Activated CD4-positive, alpha-beta T cell treated with anti-CD3 and anti-CD28 coated beads, Interleukin-2, amount 10 ng/mL, durations not matched to agents 7 days and 5 days (primary cell): ENCODE data around the gene ZSCAN9. TPM values are rescaled to one million over a fixed set of nuclear protein-coding genes. Genes with fewer than 3 reads are reported as not detected.

Experiments used
- CTCF ChIA-PET: fragments of 350-600 bp; sonication (Branson Sonifier 250); formaldehyde crosslinking; loops from one replicate; lab custom pipeline; 2021; ENCODE audit warnings: antibody characterized with exemption; lab: Charles Lee
- POLR2A ChIA-PET: fragments of 350-600 bp; sonication (Branson Sonifier 250); formaldehyde crosslinking; loops from one replicate; lab custom pipeline; 2021; ENCODE audit warnings: antibody characterized with exemption; lab: Charles Lee
- DNase-seq: peaks from one replicate; pipeline ENCODE4 v3.0.0-alpha.2; 2020
- H3K27ac Mint-ChIP-seq: one replicate; pipeline ENCODE4 v1.8.0; 2021; ENCODE audit warnings: mild to moderate bottlenecking, moderate library complexity, mixed read lengths
- H3K27me3 Mint-ChIP-seq: one replicate; pipeline ENCODE4 v1.8.0; 2021; ENCODE audit warnings: mixed read lengths
- H3K36me3 Mint-ChIP-seq: one replicate; pipeline ENCODE4 v1.8.0; 2021; ENCODE audit warnings: low read depth, mixed read lengths
- H3K4me1 Mint-ChIP-seq: one replicate; pipeline ENCODE4 v1.8.0; 2021; ENCODE audit warnings: mixed read lengths
- H3K4me3 Mint-ChIP-seq: one replicate; pipeline ENCODE4 v1.8.0; 2021; ENCODE audit warnings: mild to moderate bottlenecking, moderate library complexity, mixed read lengths
- H3K9me3 Mint-ChIP-seq: one replicate; pipeline ENCODE4 v1.8.0; 2021; ENCODE audit warnings: mixed read lengths
- total RNA-seq, 2 experiments: library from RNA; stranded (reverse); gene quantifications; one replicate each; pipeline ENCODE4 v1.2.3, GENCODE V29; 2021

ZSCAN9 gene
- total RNA-seq, 2 experiments from 2014 or later: 1.5 to 1.6 TPM

DNA sequence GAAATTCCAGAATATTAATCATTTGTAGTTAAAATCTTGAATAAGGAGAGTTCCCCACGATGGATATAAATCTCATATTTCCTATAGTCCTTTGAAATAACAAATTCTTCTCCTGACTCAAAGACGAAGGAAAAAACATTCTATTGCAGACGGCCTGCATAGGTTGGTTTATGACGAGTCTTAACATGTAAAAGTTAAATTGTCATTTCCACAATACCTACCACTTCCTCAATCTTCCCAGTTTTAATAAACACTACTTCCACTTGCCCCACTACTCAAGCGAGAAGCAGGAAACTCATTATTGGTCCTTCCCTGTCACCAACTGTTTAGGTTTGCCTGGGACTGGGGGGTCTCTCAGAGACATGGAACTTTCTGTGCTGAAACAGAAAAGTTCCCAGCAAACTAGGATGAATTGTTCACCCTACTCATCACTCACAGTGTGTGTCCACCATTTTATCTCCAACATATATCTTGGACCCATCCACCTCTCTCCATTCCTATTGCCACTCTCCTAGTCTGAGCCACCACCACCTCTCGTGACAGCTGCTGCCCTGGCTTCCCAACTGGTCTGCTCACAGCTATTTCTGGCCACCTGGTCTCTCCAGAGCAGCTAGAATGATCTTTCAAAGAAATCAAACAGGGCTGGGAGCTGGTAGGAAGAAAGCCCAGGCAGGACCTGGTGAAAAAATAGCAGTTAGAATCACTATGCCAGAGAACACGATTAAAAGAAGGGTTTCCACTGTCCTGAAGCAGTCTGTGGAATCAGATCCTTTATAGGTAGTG lies 15.1 kb upstream of the ZSCAN9 start:
- H3K4me1 Mint-ChIP-seq: peaks cover 32% of the 10 kb centered on the region
- CTCF ChIA-PET: no interaction called here
- peaks cover 10% of the 10 kb centered on the region for H3K36me3 Mint-ChIP-seq
- peaks cover 87% of the 10 kb centered on the region for H3K27me3 Mint-ChIP-seq
- DNase-seq: no peak
- POLR2A ChIA-PET: no interaction called here
- H3K27ac Mint-ChIP-seq: no peak overlapping the region
- H3K9me3 Mint-ChIP-seq: peaks cover 12% of the 10 kb centered on the region
- H3K4me3 Mint-ChIP-seq: no peak overlapping the region

DNA sequence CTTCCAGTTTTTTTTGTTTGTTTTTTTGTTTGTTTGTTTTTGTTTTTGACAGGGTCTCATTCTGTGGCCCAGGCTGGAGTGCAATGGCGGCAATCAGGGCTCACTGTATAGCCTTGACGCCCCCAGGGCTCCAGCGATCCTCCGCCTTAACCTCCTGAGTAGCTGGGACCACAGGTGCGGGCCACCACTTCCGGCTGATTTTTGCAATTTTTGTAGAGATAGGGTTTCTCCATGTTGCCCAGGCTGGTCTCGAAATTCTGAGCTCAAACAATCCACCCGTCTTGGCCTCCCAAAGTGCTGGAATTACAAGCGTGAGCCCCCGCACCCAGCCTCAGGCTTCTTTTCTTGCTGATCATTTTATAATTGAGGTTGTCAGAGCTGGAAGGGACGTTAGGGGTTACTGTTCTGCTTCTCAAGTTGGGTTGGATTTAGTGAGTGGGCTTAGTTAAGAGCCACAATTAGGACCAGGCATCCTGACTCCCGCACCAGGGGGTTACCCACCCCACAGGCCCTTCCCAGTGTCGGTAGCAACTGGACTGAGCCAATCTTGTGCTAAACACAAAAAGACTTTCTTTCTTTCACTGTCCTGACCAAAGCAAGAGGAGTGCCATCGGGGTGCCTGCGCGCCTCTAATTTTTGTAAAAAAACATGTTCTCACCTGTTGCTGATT lies 13.1 kb upstream of the ZSCAN9 start:
- peak overlapping the region; percentile 37 for H3K4me3 Mint-ChIP-seq
- peak overlapping the region; percentile 63 for H3K27ac Mint-ChIP-seq
- H3K27me3 Mint-ChIP-seq: peaks cover 84% of the 10 kb centered on the region
- peaks cover 6% of the 10 kb centered on the region for H3K36me3 Mint-ChIP-seq
- peaks cover 32% of the 10 kb centered on the region for H3K4me1 Mint-ChIP-seq
- POLR2A ChIA-PET: no interaction called here
- DNase-seq: peak; percentile 19
- peaks cover 3% of the 10 kb centered on the region for H3K9me3 Mint-ChIP-seq
- CTCF ChIA-PET: interaction anchor here (0.6 to 0.9 kb wide), 2 partner anchors 43 to 931 kb away, joined by 3 to 5 read pairs; no protein-coding TSS in a partner anchor

DNA sequence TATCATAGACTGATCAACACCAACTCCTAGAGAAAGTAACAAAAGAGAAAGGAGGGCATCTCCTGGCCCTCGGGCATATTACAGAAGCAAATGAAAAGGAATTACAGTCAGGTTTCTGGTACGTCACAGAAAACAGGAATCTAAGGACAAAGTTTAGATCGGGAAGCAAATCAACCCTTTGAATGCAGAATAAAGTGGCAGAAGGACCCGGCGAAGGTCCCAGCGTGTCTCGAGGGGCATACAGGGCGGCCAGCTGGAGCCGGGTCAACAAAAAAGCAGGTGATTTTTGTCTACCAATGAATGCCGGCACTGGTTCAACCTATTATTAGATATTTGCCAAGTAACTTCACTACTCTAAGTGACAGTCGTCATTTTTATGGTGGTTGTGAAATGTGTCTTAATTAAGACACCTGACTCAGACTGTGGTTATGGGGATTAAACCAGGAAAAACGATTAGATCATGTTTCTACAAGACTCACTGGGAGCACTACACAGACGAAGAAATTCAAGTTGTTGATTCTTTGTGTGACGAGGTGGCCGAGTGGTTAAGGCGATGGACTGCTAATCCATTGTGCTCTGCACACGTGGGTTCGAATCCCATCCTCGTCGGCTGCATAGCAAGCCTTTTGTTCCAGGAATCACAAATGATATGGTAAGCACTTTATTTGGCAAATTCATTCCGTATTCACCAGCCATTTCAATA lies 12.4 kb upstream of the ZSCAN9 start:
- Mint-ChIP-seq H3K27ac (no peak overlapping the region), H3K4me1 (peaks cover 25% of the 10 kb centered on the region), H3K36me3 (peaks cover 2% of the 10 kb centered on the region), H3K27me3 (peaks cover 84% of the 10 kb centered on the region), H3K4me3 (peak overlapping the region; percentile 37), H3K9me3 (peaks cover 3% of the 10 kb centered on the region)
- no peak for DNase-seq
- POLR2A ChIA-PET: no interaction called here
- CTCF ChIA-PET: no interaction called here

DNA sequence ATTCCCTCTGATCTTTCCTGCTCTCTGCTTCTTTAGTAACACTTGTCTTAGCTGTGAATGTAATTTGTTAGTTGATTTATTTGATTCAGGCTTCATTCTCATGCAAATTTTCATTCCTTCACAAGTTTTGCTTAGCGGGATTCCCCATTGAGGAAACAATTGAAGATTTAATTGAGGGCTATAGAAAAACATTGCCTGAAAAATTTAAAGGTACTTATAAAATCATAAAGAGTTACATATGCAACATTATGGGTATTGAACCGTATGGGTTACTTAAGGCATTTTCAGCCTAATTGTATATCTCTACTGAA lies 11.9 kb upstream of the ZSCAN9 start:
- Mint-ChIP-seq H3K4me3 (peak overlapping the region; percentile 37), H3K9me3 (peaks cover 3% of the 10 kb centered on the region), H3K4me1 (peaks cover 20% of the 10 kb centered on the region), H3K27me3 (peaks cover 83% of the 10 kb centered on the region), H3K36me3 (peaks cover 2% of the 10 kb centered on the region), H3K27ac (no peak overlapping the region)
- ChIA-PET CTCF (no interaction called here), POLR2A (no interaction called here)
- DNase-seq: no peak

DNA sequence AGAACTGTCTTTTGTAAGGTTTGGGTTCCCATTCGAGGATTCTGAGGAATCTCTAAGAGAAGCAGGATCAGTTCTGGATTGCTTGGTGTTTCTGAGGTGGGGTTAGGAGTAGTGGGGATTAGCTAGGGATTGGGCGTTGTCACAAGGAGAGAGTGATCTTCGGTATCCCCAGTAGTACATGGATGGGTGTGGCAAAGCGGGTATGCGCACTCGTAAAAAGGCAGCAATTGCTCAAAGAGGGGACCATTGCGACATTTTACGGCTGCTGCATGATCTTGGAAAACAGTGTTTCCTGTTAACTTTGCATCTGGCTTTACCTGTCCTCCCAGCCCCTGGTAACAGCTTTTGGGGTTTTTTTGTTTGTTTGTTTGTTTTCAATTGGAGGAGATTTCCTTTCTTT lies 9.7 kb upstream of the ZSCAN9 start:
- DNase-seq: no peak
- Mint-ChIP-seq H3K27me3 (peaks cover 82% of the 10 kb centered on the region), H3K4me1 (peaks cover 23% of the 10 kb centered on the region), H3K36me3 (no peaks in the 10 kb centered on the region), H3K9me3 (no peaks in the 10 kb centered on the region), H3K4me3 (no peak overlapping the region), H3K27ac (no peak overlapping the region)
- CTCF ChIA-PET: no interaction called here
- POLR2A ChIA-PET: no interaction called here

DNA sequence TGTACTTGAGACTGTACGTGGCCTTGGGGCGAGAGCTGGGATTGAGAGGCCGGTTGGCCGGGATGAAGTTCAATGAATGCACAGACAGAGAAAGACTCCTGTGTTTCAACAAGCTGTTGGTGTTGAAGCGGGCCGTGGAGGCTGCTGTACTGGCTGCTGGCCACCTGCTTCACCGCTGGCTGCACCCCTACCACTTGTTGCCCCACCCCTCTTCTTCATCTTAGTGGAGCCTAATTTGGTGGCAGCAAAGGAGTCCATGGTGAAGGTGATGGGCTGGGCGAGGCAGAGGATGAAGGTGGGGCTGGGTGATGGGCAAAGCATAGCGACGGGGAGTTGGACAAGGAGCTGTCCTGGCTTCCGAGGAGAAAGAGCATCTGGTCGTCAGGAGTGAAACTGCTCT lies 7.2 kb upstream of the ZSCAN9 start:
- DNase-seq: no peak
- no peak overlapping the region for H3K27ac Mint-ChIP-seq
- H3K36me3 Mint-ChIP-seq: no peaks in the 10 kb centered on the region
- H3K4me3 Mint-ChIP-seq: peak overlapping the region; percentile 58
- POLR2A ChIA-PET: no interaction called here
- CTCF ChIA-PET: interaction anchor here (0.6 to 0.7 kb wide), 2 partner anchors 61 to 329 kb away, joined by 3 read pairs; no protein-coding TSS in a partner anchor
- no peaks in the 10 kb centered on the region for H3K9me3 Mint-ChIP-seq
- peaks cover 9% of the 10 kb centered on the region for H3K4me1 Mint-ChIP-seq
- H3K27me3 Mint-ChIP-seq: peaks cover 80% of the 10 kb centered on the region

DNA sequence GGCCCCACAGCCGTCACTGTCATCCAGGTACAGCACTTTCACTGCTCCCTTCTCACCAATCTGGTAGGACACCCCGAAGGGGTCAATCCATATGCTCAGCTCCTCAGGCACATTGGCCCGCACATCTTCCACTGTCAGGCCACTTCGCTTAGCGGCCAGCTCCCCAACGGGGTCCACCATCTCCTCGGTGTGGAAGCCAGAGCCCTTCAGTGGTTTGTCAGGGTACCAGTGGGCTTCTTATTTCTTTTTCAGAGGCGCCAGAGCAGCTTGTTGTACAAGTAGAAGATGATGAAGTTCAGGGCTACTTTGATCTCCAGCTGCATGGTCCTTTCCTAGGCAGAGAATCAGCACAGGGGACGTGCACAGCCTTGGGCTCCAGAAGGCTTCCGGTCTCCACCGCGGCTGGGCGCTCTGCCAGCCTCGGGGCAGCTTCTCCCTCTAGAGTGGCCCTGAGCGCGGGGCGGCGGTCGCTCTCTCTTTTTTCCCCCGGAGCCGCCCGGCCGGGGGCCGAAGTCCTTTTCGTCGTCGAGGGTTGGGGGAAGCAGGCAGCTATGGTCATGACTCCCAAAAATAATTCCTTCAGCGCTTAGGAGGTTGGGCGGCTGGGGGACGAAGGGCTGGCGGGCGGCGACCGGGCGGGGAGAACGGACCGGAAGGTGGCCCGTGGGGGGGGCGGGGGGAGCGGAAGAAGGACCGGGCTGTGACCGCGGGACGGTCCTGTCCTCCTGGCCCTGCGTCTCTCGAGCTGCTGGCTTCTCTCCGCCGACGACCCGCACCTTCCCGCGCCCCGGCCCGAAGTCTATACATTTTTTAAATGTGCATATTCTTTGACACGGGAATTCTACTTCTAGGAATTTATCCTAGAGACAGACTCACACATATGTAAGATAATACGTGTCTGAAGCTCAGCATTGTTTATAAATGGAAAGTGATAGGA lies 6.5 kb upstream of the ZSCAN9 start:
- ChIA-PET POLR2A (no interaction called here), CTCF (interaction anchor here (0.7 kb wide), 1 partner anchor 62 kb away, joined by 3 read pairs; no protein-coding TSS in a partner anchor)
- peak overlapping the region; percentile 36 for H3K27ac Mint-ChIP-seq
- no peaks in the 10 kb centered on the region for H3K36me3 Mint-ChIP-seq
- H3K9me3 Mint-ChIP-seq: no peaks in the 10 kb centered on the region
- peak overlapping the region; percentile 58 for H3K4me3 Mint-ChIP-seq
- H3K4me1 Mint-ChIP-seq: peaks cover 6% of the 10 kb centered on the region
- DNase-seq: no peak
- peaks cover 80% of the 10 kb centered on the region for H3K27me3 Mint-ChIP-seq

DNA sequence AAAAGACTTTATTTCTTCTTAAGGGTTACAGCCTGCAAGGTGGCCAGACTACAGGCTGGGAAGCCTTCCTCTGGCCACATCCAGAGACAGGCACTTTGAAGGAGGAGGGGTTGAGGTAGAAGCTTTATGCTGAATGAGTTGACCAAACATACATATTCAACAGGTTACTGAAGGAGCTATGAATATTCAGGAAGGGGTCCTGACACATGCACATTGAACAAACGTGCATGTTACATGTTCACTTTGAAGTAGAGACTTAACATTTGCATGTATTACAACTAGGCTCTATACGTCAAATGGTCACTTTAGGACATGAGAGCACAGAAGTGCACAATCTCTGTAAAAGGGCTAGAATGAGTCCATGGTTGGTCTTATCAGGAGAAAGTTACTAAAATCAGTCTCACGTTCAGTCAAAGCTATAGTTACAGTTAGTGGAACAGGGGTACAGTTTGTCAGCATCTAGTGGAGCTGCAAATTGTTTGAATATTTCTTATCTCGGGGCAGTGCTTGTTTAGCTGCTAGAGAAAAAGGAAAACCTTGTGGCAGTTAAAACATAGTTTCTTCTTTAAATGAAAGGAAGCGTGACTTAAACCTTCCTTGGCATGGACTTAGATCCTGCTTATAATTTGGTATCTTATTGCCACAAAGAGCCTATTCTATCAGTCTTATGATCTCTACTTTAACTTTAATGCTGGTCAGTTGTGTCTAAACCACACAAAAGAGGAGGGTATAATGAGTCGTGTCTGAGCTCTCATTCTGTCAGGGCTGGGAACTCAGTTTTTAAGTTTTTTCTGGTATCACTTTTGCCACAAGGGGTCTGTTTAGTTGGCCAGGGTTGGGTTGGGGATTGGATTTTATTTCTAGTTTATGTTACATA lies 4.6 kb upstream of the ZSCAN9 start:
- DNase-seq: no peak
- Mint-ChIP-seq H3K9me3 (no peaks in the 10 kb centered on the region), H3K36me3 (no peaks in the 10 kb centered on the region), H3K4me1 (peaks cover 13% of the 10 kb centered on the region), H3K4me3 (no peak overlapping the region), H3K27me3 (peaks cover 78% of the 10 kb centered on the region), H3K27ac (no peak overlapping the region)
- ChIA-PET POLR2A (no interaction called here), CTCF (no interaction called here)

DNA sequence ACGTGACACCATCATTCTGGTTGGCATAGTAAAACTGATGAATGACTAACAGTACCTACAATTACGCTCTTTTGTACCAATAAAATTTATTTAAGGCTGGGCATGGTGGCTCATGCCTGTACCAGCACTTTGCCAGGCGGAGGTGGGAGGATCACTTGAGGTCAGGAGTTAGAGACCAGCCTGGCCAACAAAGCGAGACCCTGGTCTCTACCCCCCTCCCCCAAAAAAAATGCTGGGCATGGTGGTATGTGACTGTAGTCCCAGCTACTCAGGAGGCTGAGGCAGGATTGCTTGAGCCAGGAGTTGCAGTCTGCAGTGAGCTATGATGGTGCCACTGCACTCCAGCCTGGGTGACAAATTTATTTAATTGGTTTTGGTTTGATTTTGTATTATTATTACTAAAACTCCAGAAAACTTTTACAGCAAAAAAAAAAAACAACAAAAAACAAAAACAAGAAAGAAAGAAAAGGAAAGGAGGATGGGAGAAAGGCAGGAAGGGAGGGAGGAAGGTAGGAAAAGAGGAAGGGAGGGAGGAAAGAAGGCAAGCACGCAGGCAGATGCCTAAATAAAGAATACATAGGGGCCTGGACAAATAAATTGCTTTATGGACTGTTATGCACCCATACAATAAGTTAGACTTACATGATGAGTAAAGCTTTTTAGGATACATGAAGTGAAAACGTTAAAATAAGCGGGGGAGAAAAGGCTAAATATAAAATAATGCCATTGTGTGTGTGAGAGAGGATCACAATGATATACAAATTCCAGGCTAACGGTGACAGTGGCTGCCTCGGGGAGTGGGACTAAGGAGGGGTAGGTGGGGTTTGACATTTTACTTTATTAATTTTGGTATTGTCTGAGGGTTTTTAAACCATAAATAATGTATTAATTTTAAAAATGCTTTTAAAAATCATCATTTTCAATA lies 682 bp upstream of the ZSCAN9 start:
- H3K36me3 Mint-ChIP-seq: peaks cover 5% of the 10 kb centered on the region
- H3K27ac Mint-ChIP-seq: peak overlapping the region; percentile 81
- CTCF ChIA-PET: no interaction called here
- H3K27me3 Mint-ChIP-seq: peaks cover 51% of the 10 kb centered on the region
- POLR2A ChIA-PET: no interaction called here
- no peaks in the 10 kb centered on the region for H3K9me3 Mint-ChIP-seq
- peaks cover 36% of the 10 kb centered on the region for H3K4me1 Mint-ChIP-seq
- H3K4me3 Mint-ChIP-seq: peak overlapping the region; percentile 79
- DNase-seq: no peak

DNA sequence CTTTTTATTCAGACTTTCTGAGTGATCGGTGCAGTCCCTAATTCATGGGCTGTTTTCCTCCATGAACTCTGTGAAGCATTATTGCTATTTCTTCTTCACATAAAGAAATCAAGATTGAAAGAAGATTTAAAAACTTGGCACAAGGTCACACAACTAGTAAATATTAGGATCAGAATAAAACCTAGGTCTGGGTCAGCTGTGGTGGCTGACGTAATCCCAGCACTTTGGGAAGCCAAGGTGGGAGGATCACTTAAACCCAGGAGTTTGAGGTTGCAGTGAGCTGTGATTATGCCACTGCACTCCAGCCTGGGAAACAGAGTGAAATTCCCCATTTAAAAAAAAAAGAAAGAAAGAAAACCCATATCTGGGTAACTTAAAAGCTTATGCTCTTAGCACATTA lies 1.4 kb downstream of the ZSCAN9 start:
- peaks cover 5% of the 10 kb centered on the region for H3K36me3 Mint-ChIP-seq
- no peaks in the 10 kb centered on the region for H3K9me3 Mint-ChIP-seq
- peaks cover 36% of the 10 kb centered on the region for H3K4me1 Mint-ChIP-seq
- peaks cover 33% of the 10 kb centered on the region for H3K27me3 Mint-ChIP-seq
- ChIA-PET CTCF (no interaction called here), POLR2A (interaction anchor here (0.6 kb wide), 1 partner anchor 28 kb away, joined by 3 read pairs; no protein-coding TSS in a partner anchor)
- DNase-seq: no peak
- H3K4me3 Mint-ChIP-seq: no peak overlapping the region
- H3K27ac Mint-ChIP-seq: no peak overlapping the region

DNA sequence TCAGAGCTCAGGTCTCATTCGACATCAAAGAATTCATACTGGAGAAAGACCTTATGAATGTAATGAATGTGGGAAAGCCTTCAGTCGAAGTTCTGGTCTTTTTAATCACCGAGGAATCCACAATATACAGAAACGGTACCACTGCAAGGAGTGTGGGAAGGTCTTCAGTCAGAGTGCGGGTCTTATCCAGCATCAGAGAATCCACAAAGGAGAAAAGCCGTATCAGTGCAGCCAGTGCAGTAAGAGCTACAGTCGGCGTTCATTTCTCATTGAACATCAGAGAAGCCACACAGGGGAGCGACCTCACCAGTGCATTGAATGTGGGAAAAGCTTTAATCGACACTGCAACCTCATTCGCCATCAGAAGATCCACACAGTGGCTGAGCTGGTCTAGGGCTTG lies 7.7 kb downstream of the ZSCAN9 start:
- ChIA-PET CTCF (no interaction called here), POLR2A (no interaction called here)
- no peak overlapping the region for H3K27ac Mint-ChIP-seq
- DNase-seq: no peak
- no peak overlapping the region for H3K4me3 Mint-ChIP-seq
- H3K9me3 Mint-ChIP-seq: peaks cover 8% of the 10 kb centered on the region
- H3K27me3 Mint-ChIP-seq: no peaks in the 10 kb centered on the region
- H3K4me1 Mint-ChIP-seq: peaks cover 13% of the 10 kb centered on the region
- H3K36me3 Mint-ChIP-seq: peaks cover 6% of the 10 kb centered on the region
